22Rv1 (cell line): ENCODE measurements around the gene MYH9.
"Not testable (repeated sequence)": the region's sequence is repeated elsewhere in the genome, so short reads cannot be mapped to it uniquely, and the experiment has no call there.

Source experiments
- H3K27ac ChIP-seq: fragments of 450-650 bp; 2 replicates; pipeline ENCODE4 v1.5.1; 2017
- CTCF ChIP-seq: fragments of 450-650 bp; IDR thresholded peaks from 2 replicates; pipeline ENCODE4 v1.5.1; 2017; ENCODE audit warnings: mild to moderate bottlenecking
- ZFX ChIP-seq: fragments of 450-650 bp; IDR thresholded peaks from 2 replicates; pipeline ENCODE4 v1.6.1; 2017; ENCODE audit warnings: antibody characterized with exemption, borderline replicate concordance

Gene MYH9

DNA sequence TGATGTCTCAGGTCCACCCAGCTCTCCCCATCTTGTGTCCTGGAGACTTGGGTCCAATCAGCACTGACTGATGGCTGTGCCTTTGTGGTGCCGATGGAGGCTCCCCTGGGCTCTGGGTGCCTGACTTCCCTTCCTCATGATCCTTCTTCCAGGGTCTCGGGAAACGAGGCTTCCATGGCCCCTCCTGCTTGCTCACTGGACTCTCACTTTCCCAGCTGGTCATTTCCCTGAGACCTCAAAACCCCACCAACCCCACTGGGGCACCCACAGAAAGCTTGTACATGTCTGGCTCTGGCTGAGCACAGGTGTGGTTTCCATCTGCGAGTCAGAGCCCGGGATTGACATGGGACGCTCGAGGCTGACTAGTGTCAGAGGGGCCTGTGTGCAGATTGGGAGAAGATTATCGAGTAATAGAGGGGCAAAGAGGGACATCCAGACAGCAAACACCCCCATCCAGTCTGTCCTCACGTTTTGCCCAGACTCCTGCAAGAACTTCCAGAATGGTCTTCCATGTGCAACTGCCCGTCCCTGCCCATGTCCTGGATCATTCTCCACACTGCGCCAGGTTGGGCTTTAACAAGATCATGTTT, 119.8 kb downstream of the MYH9 start:
- H3K27ac ChIP-seq: no peak overlapping the region
- TF ChIP-seq CTCF (no peak), ZFX (no peak)

DNA sequence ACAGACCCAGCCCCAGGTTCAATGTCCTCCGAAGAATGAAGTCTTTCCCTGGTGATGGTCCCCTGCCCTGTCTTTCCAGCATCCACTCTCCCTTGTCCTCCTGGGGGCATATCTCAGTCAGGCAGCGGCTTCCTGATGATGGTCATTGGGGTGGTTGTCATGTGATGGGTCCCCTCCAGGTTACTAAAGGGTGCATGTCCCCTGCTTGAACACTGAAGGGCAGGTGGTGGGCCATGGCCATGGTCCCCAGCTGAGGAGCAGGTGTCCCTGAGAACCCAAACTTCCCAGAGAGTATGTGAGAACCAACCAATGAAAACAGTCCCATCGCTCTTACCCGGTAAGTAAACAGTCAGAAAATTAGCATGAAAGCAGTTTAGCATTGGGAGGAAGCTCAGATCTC, 120.7 kb downstream of the MYH9 start:
- no peak for TF ChIP-seq CTCF
- no peak for TF ChIP-seq ZFX
- H3K27ac ChIP-seq: no peak overlapping the region

DNA sequence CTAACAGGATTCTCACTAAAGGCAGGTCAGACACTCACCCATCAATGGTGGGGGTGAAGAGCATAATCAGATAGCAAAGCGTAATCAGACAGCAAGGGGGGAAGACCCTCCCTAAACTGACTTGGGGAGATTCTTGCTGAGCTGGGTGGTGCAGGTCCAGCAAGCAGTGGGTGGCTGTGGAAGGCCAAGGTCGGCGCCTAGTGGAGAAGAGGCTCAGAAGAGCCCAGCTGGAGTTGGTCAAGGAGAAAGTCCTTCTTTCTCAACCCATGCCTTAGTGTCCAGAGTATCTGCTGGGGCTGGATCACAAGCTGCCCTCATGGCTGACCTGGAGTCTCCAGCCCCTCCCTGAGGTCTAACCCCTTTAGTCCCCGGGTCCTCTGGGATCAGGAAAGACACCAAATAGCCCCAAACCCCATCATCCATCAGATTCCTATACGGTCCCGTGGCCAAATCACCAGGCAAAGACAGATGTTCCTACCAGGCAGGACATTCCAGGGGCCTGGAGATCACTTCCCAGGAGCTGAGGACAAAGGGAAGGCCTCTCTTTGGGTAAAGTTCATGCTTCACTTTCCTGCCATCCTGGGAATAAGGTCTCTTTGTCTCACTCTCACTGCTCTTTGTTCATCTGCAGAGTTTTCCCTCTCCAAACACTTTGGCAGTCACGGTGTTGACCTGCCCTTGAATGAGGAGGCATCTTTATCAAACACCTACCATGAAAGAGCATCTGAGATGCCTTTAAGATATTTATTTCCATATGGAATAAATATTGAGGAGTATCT, 123.7 kb downstream of the MYH9 start:
- not testable (repeated sequence) for H3K27ac ChIP-seq

GRCh38 chr22:36263216-36263673, 124.5 kb downstream of the MYH9 start:
- H3K27ac ChIP-seq: not testable (repeated sequence)

- not testable (repeated sequence) for H3K27ac ChIP-seq
Observed at GRCh38 chr22:36262307-36262706, 125.5 kb downstream of the MYH9 start.

GRCh38 chr22:36261675-36262074, 126.1 kb downstream of the MYH9 start:
- not testable (repeated sequence) for H3K27ac ChIP-seq

- TF ChIP-seq CTCF (no peak), ZFX (no peak)
- H3K27ac ChIP-seq: no peak overlapping the region
Observed at GRCh38 chr22:36259615-36260300, 128.0 kb downstream of the MYH9 start.

GRCh38 chr22:36258701-36259614, 128.8 kb downstream of the MYH9 start:
- no peak overlapping the region for H3K27ac ChIP-seq
- no peak for TF ChIP-seq ZFX
- no peak for TF ChIP-seq CTCF

DNA sequence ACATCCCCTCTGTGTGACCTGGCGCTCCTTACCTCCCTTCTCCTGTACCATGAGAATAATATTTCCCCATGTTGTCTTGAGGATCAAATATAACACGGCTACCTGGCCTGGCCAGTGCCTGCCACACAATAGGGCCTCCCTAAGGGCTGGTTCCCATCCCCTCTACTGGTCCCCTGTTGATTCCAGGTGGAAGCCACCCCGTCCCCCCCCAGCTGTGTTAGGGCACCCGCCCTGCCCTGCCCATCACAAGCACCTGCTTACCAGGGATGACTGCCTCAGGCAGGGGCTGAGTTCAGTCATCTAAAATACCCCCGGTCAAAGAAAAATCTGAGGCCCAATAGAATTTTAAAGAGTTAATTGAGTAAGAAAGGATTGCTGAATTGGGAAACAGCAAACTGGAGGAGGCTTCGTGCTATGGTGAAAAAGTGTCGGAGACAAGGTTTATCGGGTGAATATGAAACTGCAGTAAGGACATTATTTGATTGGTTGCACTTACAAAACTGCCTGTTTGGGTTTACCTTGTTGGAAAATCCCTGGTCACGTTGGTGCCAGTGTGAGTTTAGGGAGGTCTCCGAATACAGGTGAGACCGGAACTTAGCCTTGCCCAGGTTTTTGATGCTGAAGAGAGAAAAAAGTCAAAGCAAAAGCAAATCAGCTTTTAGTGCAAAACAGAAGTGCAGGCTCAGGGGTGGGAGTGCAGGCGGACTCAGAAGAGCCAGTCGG, 129.7 kb downstream of the MYH9 start:
- TF ChIP-seq ZFX: no peak
- TF ChIP-seq CTCF: no peak
- no peak overlapping the region for H3K27ac ChIP-seq
